Renal cortical epithelial cell (primary cell): ENCODE measurements around the gene SLIT1. TPM values are rescaled to one million over a fixed set of nuclear protein-coding genes. Genes with fewer than 3 reads are reported as not detected.

ENCODE experiments used
- DNase-seq: peaks from one replicate; pipeline ENCODE4 v3.0.0-alpha.2; 2011; ENCODE audit warnings: low read depth
- total RNA-seq: library from RNA; depleted of rRNA; stranded (reverse); fragments of >200 nt; gene quantifications from 2 replicates; pipeline ENCODE4 v1.2.3, GENCODE V29; 2014

The SLIT1 gene
- total RNA-seq, 1 donor from 2014 or later, result under 0.01 TPM

- no peak for DNase-seq
These were observed 45.5 kb downstream of the SLIT1 start for GRCh38 chr10:97140049-97140846.

GRCh38 chr10:97139651-97140048 lies 46.1 kb downstream of the SLIT1 start:
- DNase-seq, result no peak

- no peak for DNase-seq
These were observed 46.9 kb downstream of the SLIT1 start for GRCh38 chr10:97138846-97139245.

- DNase-seq, result peak; percentile 2
These were observed 47.6 kb downstream of the SLIT1 start for GRCh38 chr10:97138174-97138573.

GRCh38 chr10:97136756-97137155 lies 49.0 kb downstream of the SLIT1 start:
- DNase-seq, result no peak

- DNase-seq, result no peak
These were observed 50.3 kb downstream of the SLIT1 start for GRCh38 chr10:97135464-97135863.

GRCh38 chr10:97134983-97135382 lies 50.8 kb downstream of the SLIT1 start:
- no peak for DNase-seq

GRCh38 chr10:97134110-97134509 lies 51.6 kb downstream of the SLIT1 start:
- no peak for DNase-seq

GRCh38 chr10:97132273-97132672 lies 53.5 kb downstream of the SLIT1 start:
- DNase-seq, result no peak

- DNase-seq, result no peak
These were observed 54.1 kb downstream of the SLIT1 start for GRCh38 chr10:97131666-97132065.

GRCh38 chr10:97131181-97131628 lies 54.6 kb downstream of the SLIT1 start:
- DNase-seq, result no peak

GRCh38 chr10:97129666-97130065 lies 56.1 kb downstream of the SLIT1 start:
- no peak for DNase-seq

GRCh38 chr10:97128516-97129154 lies 57.1 kb downstream of the SLIT1 start:
- no peak for DNase-seq

- DNase-seq, result no peak
These were observed 57.7 kb downstream of the SLIT1 start for GRCh38 chr10:97128039-97128492.

GRCh38 chr10:97127509-97127908 lies 58.2 kb downstream of the SLIT1 start:
- no peak for DNase-seq

GRCh38 chr10:97124211-97124610 lies 61.5 kb downstream of the SLIT1 start:
- no peak for DNase-seq

GRCh38 chr10:97123765-97124164 lies 62.0 kb downstream of the SLIT1 start:
- no peak for DNase-seq

GRCh38 chr10:97121041-97121440 lies 64.7 kb downstream of the SLIT1 start:
- no peak for DNase-seq

GRCh38 chr10:97120370-97120769 lies 65.4 kb downstream of the SLIT1 start:
- DNase-seq, result no peak

GRCh38 chr10:97119058-97119745 lies 66.6 kb downstream of the SLIT1 start:
- DNase-seq, result no peak

GRCh38 chr10:97117372-97117771 lies 68.4 kb downstream of the SLIT1 start:
- peak; percentile 15 for DNase-seq

GRCh38 chr10:97116462-97117162 lies 69.1 kb downstream of the SLIT1 start:
- DNase-seq, result no peak
